DMS79 treated with DMSO at 0.1 percent for 48 hours (cell line): ENCODE data around the gene SSH2.

Source experiments
- DNase-seq: peaks from one replicate; lab custom pipeline; 2025; lab: John Stamatoyannopoulos, UW

Gene SSH2

GRCh38 chr17:29577001-29577370 lies 353.0 kb downstream of the SSH2 start:
- no peak for DNase-seq

GRCh38 chr17:29576214-29577000 lies 353.6 kb downstream of the SSH2 start:
- DNase-seq = no peak
